NCI-H2107 treated with DMSO at 0.1 percent for 48 hours (cell line): Measurements from ENCODE around the gene ICAM2.

ENCODE experiments used
- DNase-seq: peaks from one replicate; lab custom pipeline; 2025; ENCODE audit not compliant: unreplicated experiment; lab: John Stamatoyannopoulos, UW

The ICAM2 gene

GRCh38 chr17:64020056-64020766 is at the start of gene ICAM2:
ICAM2 (minus strand) TSS chr17:64020633; CDS start chr17:64006691, 13,942 bp downstream.
- peak; percentile 10 for DNase-seq

- DNase-seq = no peak
Observed at GRCh38 chr17:64070213-64070612, 49.8 kb upstream of the ICAM2 start.

- DNase-seq = no peak
Observed at GRCh38 chr17:64069143-64069542, 48.7 kb upstream of the ICAM2 start.

- DNase-seq = no peak
Observed at GRCh38 chr17:64067657-64068056, 47.2 kb upstream of the ICAM2 start.

- no peak for DNase-seq
Observed at GRCh38 chr17:64066716-64067115, 46.3 kb upstream of the ICAM2 start.

- no peak for DNase-seq
Observed at GRCh38 chr17:64065161-64065560, 44.7 kb upstream of the ICAM2 start.

GRCh38 chr17:64064331-64064730 is 43.9 kb upstream of the ICAM2 start:
- DNase-seq = no peak

- no peak for DNase-seq
Observed at GRCh38 chr17:64063766-64064224, 43.4 kb upstream of the ICAM2 start.

- no peak for DNase-seq
Observed at GRCh38 chr17:64063088-64063487, 42.7 kb upstream of the ICAM2 start.

GRCh38 chr17:64061178-64061898 is 40.9 kb upstream of the ICAM2 start:
- DNase-seq = no peak

- DNase-seq = no peak
Observed at GRCh38 chr17:64060331-64060730, 39.9 kb upstream of the ICAM2 start.

- DNase-seq = no peak
Observed at GRCh38 chr17:64059756-64060155, 39.3 kb upstream of the ICAM2 start.

GRCh38 chr17:64058621-64059020 is 38.2 kb upstream of the ICAM2 start:
- no peak for DNase-seq

GRCh38 chr17:64057701-64058263 is 37.3 kb upstream of the ICAM2 start:
- DNase-seq = no peak

GRCh38 chr17:64056269-64057005 is 36.0 kb upstream of the ICAM2 start:
- DNase-seq = peak; percentile 53

GRCh38 chr17:64055183-64056142 is 35.0 kb upstream of the ICAM2 start:
- no peak for DNase-seq

- no peak for DNase-seq
Observed at GRCh38 chr17:64054304-64054703, 33.9 kb upstream of the ICAM2 start.

GRCh38 chr17:64053101-64053500 is 32.7 kb upstream of the ICAM2 start:
- no peak for DNase-seq

GRCh38 chr17:64051153-64051552 is 30.7 kb upstream of the ICAM2 start:
- no peak for DNase-seq

- no peak for DNase-seq
Observed at GRCh38 chr17:64048805-64049204, 28.4 kb upstream of the ICAM2 start.
